DOHH2 (cell line): ENCODE results near the gene PHACTR1.

Experiments used
- CTCF ChIP-seq: fragments of 200-600 bp; sonication (generic); IDR thresholded peaks from one replicate; pipeline ENCODE4 v1.5.1; 2014; ENCODE audit warnings: antibody characterized with exemption, mild to moderate bottlenecking, low read depth, low read length; ENCODE audit not compliant: poor library complexity, severe bottlenecking
- EZH2phosphoT487 ChIP-seq: fragments of 200-600 bp; sonication (generic); IDR thresholded peaks from 2 replicates; pipeline ENCODE4 v1.6.1; 2017; ENCODE audit warnings: borderline replicate concordance, mild to moderate bottlenecking, antibody characterized with exemption, low read length, moderate library complexity, mixed read lengths

- TF ChIP-seq CTCF (no peak), EZH2phosphoT487 (no peak)
Observed at GRCh38 chr6:13159300-13159699, 442.7 kb downstream of the PHACTR1 start.
